Smooth muscle cell (in vitro differentiated cells): ENCODE data around the gene SAFB. TPM values are rescaled to one million over a fixed set of nuclear protein-coding genes. Genes with fewer than 3 reads are reported as not detected.

Experiments used
- DNase-seq: peaks from one replicate; lab custom pipeline; 2025; ENCODE audit not compliant: unreplicated experiment; lab: John Stamatoyannopoulos, UW
- H2AFZ ChIP-seq: fragments of 200-600 bp; sonication (generic); 2 replicates; pipeline ENCODE4 v1.6.0; 2016; ENCODE audit warnings: antibody characterized with exemption, low read depth, mild to moderate bottlenecking
- H3F3A ChIP-seq: fragments of 200-600 bp; sonication (generic); 2 replicates; pipeline ENCODE4 v1.6.0; 2017; ENCODE audit warnings: antibody characterized with exemption, low read depth
- H3K27ac ChIP-seq: fragments of 200-600 bp; sonication (generic); 2 replicates; pipeline ENCODE4 v1.5.1; 2016; ENCODE audit warnings: low read depth, mild to moderate bottlenecking
- H3K27me3 ChIP-seq: fragments of 200-600 bp; sonication (generic); 2 replicates; pipeline ENCODE4 v1.6.1; 2016; ENCODE audit warnings: low read depth, mild to moderate bottlenecking
- H3K36me3 ChIP-seq: fragments of 200-600 bp; sonication (generic); 2 replicates; pipeline ENCODE4 v1.5.1; 2016; ENCODE audit warnings: low read depth
- H3K4me1 ChIP-seq: fragments of 200-600 bp; sonication (generic); 2 replicates; pipeline ENCODE4 v1.5.1; 2016; ENCODE audit warnings: low read depth
- H3K4me2 ChIP-seq: fragments of 200-600 bp; sonication (generic); 2 replicates; pipeline ENCODE4 v1.6.0; 2016; ENCODE audit warnings: mild to moderate bottlenecking
- H3K4me3 ChIP-seq: fragments of 200-600 bp; sonication (generic); 2 replicates; pipeline ENCODE4 v1.5.1; 2016; ENCODE audit warnings: mild to moderate bottlenecking
- H3K79me2 ChIP-seq: fragments of 200-600 bp; sonication (generic); 2 replicates; pipeline ENCODE4 v1.6.0; 2016; ENCODE audit warnings: low read depth, mild to moderate bottlenecking
- H3K9ac ChIP-seq: fragments of 200-600 bp; sonication (generic); 2 replicates; pipeline ENCODE4 v1.6.0; 2016; ENCODE audit warnings: low read depth
- H3K9me3 ChIP-seq: fragments of 200-600 bp; sonication (generic); replicated peaks from 2 replicates; pipeline ENCODE4 v1.5.1; 2016; ENCODE audit warnings: low read depth
- H4K20me1 ChIP-seq: fragments of 200-600 bp; sonication (generic); 2 replicates; pipeline ENCODE4 v1.6.0; 2016; ENCODE audit warnings: low read depth
- WGBS: methylation state at CpG from one replicate; pipeline ENCODE4 v1.1.7; 2016; ENCODE audit warnings: low lambda C conversion rate; 5-methylcytosine and 5-hydroxymethylcytosine counted together
- polyA plus RNA-seq: library from polyadenylated mRNA; unstranded; fragments of >200 nt; fragmentation: Nextera tagmentation; extraction: Ambion mirVana; gene quantifications from 2 replicates; pipeline ENCODE4 v1.2.1, GENCODE V29; 2016
- total RNA-seq: library from RNA; depleted of rRNA; stranded (reverse); fragments of >200 nt; gene quantifications from 2 replicates; pipeline ENCODE4 v1.2.3, GENCODE V29; 2014
- TF ChIP-seq, protein P1 (sequence below): fragments of 200-600 bp; sonication (generic); IDR thresholded peaks from 2 replicates; pipeline ENCODE4 v1.5.1; 2017; ENCODE audit warnings: borderline replicate concordance, mild to moderate bottlenecking, antibody characterized with exemption; ENCODE audit not compliant: insufficient read depth, poor library complexity, severe bottlenecking

The SAFB gene
- total and polyA plus RNA-seq, 2 experiments from 2014 or later: 22.8 to 74.3 TPM

DNA sequence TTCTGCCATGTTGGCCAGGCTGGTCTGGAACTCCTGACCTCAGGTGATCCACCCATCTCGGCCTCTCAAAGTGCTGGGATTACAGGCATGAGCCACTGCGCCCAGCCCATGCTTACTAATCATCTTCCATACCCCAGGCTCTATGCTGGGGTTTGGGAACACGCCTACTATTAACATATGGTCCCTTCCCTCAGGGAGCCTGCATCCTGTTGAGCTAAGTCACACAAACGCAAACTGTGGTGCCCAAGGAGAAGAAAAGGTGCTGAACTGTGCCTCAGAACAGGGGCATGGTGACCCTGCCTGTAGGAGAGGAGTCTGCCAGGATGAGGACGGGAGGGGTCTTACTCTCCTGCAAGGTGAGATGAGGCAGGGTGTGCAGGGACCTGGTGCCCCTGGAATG lies 51.8 kb downstream of the SAFB start:
- H3K79me2 ChIP-seq: peaks cover 8% of the 10 kb centered on the region
- H3K4me2 ChIP-seq: no peak overlapping the region
- no peaks in the 10 kb centered on the region for H3K9me3 ChIP-seq
- no peak overlapping the region for H3K4me3 ChIP-seq
- H3K36me3 ChIP-seq: no peaks in the 10 kb centered on the region
- TF ChIP-seq, protein P1, sequence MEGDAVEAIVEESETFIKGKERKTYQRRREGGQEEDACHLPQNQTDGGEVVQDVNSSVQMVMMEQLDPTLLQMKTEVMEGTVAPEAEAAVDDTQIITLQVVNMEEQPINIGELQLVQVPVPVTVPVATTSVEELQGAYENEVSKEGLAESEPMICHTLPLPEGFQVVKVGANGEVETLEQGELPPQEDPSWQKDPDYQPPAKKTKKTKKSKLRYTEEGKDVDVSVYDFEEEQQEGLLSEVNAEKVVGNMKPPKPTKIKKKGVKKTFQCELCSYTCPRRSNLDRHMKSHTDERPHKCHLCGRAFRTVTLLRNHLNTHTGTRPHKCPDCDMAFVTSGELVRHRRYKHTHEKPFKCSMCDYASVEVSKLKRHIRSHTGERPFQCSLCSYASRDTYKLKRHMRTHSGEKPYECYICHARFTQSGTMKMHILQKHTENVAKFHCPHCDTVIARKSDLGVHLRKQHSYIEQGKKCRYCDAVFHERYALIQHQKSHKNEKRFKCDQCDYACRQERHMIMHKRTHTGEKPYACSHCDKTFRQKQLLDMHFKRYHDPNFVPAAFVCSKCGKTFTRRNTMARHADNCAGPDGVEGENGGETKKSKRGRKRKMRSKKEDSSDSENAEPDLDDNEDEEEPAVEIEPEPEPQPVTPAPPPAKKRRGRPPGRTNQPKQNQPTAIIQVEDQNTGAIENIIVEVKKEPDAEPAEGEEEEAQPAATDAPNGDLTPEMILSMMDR: no peak
- no peak for DNase-seq
- H3K27ac ChIP-seq: no peak overlapping the region
- no peak overlapping the region for H3K9ac ChIP-seq
- WGBS: 91% methylated on average over 5 of the region's 5 CpGs
- H3F3A ChIP-seq: no peaks in the 10 kb centered on the region
- no peak overlapping the region for H2AFZ ChIP-seq
- H4K20me1 ChIP-seq: no peaks in the 10 kb centered on the region
- H3K4me1 ChIP-seq: no peaks in the 10 kb centered on the region
- no peaks in the 10 kb centered on the region for H3K27me3 ChIP-seq

DNA sequence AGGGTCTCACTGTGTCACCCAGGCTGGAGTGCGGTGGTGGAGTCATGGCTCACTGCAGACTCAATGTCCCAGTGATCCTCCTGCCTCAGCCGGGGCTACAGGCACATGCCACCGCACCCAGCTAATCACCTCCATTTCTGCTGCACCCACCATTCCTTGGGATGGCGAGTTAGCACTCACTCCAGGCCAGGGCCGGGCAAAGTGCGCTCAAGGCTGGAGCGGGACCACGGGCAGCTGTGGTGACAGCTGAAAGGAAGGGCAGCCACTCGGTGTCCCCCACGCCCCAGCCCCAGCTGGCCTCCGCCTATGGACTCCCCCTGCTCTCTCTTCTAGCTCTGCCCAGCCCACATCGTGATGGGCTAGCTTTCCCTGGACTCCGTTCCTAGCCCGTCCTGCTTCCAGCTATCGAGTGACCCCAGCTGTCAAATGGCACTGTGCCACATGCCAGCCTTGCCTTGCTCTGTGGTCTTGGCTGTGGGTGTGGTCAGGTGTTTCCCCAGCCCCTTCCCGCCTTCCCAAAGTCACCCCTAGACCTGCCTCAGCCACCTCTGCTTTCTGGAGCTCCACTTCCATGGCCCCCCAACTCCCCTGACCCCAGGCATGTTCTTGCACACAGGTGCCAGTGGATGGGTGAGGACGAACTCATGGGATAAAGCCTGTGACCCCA lies 53.4 kb downstream of the SAFB start:
- no peak for DNase-seq
- TF ChIP-seq, protein P1: no peak
- H3K9ac ChIP-seq: no peak overlapping the region
- H3K4me3 ChIP-seq: no peak overlapping the region
- no peaks in the 10 kb centered on the region for H3K4me1 ChIP-seq
- H3F3A ChIP-seq: no peaks in the 10 kb centered on the region
- H4K20me1 ChIP-seq: no peaks in the 10 kb centered on the region
- H3K27ac ChIP-seq: no peak overlapping the region
- peaks cover 10% of the 10 kb centered on the region for H3K79me2 ChIP-seq
- H3K4me2 ChIP-seq: no peak overlapping the region
- 93% methylated on average over 14 of the region's 17 CpGs for WGBS
- H3K9me3 ChIP-seq: no peaks in the 10 kb centered on the region
- no peak overlapping the region for H2AFZ ChIP-seq
- H3K36me3 ChIP-seq: no peaks in the 10 kb centered on the region
- H3K27me3 ChIP-seq: no peaks in the 10 kb centered on the region

DNA sequence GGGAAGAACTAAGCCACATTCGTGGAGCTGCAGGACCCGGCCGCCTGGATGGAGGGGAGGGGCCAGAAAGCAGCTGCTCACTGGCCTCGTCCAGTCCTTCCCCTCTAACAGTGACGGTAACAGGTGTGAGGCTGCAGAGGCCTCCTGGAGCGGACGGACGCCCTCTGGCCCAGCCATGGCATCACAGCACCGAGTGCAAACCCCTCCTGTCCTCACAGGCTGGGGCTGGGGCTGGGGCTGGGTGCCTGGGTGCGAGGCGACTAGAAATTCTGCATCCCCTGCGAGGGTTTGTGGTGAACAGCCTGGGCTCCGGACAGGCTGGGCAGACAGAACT lies 53.9 kb downstream of the SAFB start:
- H3K79me2 ChIP-seq: peaks cover 10% of the 10 kb centered on the region
- H3K27me3 ChIP-seq: no peaks in the 10 kb centered on the region
- no peak overlapping the region for H2AFZ ChIP-seq
- no peak overlapping the region for H3K4me3 ChIP-seq
- H3K36me3 ChIP-seq: no peaks in the 10 kb centered on the region
- no peaks in the 10 kb centered on the region for H4K20me1 ChIP-seq
- no peak for DNase-seq
- TF ChIP-seq, protein P1: no peak
- H3K4me2 ChIP-seq: no peak overlapping the region
- no peaks in the 10 kb centered on the region for H3K4me1 ChIP-seq
- no peak overlapping the region for H3K27ac ChIP-seq
- no peaks in the 10 kb centered on the region for H3K9me3 ChIP-seq
- WGBS: 92% methylated on average over 12 of the region's 13 CpGs
- H3F3A ChIP-seq: no peaks in the 10 kb centered on the region
- H3K9ac ChIP-seq: no peak overlapping the region

DNA sequence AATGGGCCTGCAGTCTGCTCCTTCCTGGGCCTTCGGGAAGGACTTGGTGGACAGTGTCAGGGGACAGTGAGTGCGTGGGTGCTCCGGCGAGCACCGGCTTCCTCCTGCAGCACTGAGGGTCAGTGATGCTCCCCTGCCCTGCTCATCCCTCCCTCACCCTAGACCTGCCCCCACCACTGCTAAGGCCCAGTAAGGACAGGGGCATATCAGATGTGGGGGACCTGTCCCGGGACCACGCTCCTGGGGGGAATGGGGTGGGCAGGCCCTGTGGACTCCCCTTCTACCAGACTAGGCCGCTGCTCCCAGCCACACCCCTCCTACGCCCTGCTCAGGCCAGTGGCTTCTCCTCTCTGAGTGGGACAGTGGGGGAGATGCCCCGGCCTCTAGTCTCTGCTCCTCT lies 54.3 kb downstream of the SAFB start:
- Histone ChIP-seq H3K4me1 (no peaks in the 10 kb centered on the region), H3K79me2 (peaks cover 10% of the 10 kb centered on the region), H3F3A (no peaks in the 10 kb centered on the region), H3K4me3 (no peak overlapping the region), H2AFZ (no peak overlapping the region), H3K4me2 (no peak overlapping the region), H3K27me3 (no peaks in the 10 kb centered on the region), H3K9ac (no peak overlapping the region), H4K20me1 (no peaks in the 10 kb centered on the region), H3K36me3 (no peaks in the 10 kb centered on the region), H3K27ac (no peak overlapping the region), H3K9me3 (no peaks in the 10 kb centered on the region)
- TF ChIP-seq, protein P1: no peak
- WGBS: 96% methylated on average over 10 of the region's 10 CpGs
- DNase-seq: no peak
